Subcutaneous adipose tissue (tissue), 4 donors: ENCODE data around the gene SLC22A4. TPM values are rescaled to one million over a fixed set of nuclear protein-coding genes. Genes with fewer than 3 reads are reported as not detected.

ENCODE experiments used
- CTCF ChIP-seq: fragments of 450-650 bp; IDR thresholded peaks from one replicate; pipeline ENCODE4 v1.5.1; 2016; ENCODE audit warnings: low read depth, mild to moderate bottlenecking, control low read depth, antibody characterized with exemption, moderate library complexity
- total RNA-seq, 4 donors: library from RNA; depleted of rRNA; stranded (reverse); fragments of >200 nt; gene quantifications; one replicate each; pipeline ENCODE4 v1.1.0, GENCODE V29; 2016

SLC22A4 gene
- total RNA-seq, 4 donors from 2014 or later, result 0.33 to 1.2 (median 0.66) TPM; not detected in 1

GRCh38 chr5:132377738-132378137, 83.5 kb downstream of the SLC22A4 start:
- no peak for TF ChIP-seq CTCF

- TF ChIP-seq CTCF, result no peak
These were observed 84.4 kb downstream of the SLC22A4 start for GRCh38 chr5:132378580-132378979.

DNA sequence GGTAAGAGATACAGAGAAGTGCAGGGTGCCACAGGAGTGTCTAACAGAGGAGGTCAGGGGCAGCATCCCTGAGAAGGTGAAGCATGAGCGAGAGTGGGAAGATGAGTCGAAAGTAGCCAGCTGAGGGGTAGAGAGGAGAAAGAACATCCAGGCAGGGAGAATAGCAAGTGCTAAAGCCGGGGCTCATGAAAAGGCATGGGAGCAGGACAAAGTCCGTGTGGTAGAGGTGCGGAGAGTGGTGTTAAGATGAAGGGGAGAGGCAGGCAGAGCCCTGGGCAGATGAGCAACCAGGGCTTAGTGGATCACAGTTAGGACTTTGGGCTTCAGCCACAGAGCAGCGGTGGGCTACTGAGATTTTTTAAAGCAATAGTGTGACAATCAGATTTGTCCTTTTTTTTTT, 85.9 kb downstream of the SLC22A4 start:
- no peak for TF ChIP-seq CTCF

DNA sequence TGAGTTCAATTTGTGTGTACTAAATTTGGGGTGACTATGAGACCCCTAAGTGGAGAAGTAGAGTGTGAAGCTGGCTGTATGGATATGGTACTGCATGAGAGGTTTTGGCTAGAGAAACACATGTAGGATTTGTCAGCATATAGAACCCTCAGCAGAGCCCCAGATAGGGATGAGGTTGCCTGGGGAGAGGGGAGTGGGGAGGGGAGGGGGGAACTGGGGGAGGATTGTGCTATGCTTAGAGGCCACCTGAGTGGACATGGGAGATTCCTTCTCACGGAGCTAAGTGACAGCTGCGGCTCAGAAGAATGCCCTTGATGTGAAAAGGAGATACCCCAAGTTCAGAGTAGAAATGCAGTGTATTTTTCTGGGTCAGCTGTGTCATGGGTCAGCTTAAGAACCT, 86.5 kb downstream of the SLC22A4 start:
- no peak for TF ChIP-seq CTCF

DNA sequence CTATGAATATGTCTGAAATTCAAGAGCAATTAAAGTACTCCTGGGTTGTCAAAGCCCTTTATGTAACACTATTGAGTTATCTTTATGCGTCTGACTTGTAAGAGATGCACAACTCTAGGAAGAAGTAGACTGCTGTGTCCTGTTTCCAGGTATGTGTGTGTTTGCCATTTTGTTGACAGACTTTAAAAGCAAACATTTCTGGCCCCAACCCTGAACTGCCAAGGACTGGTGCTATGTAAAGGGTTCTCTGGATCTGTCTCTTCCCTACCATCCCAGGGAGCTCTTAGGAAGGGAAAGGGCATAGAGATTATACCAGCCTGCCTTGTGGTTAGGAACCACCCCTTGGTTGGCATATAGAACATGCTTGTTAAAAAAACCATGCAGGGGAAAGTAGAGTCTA, 87.4 kb downstream of the SLC22A4 start:
- TF ChIP-seq CTCF, result no peak

DNA sequence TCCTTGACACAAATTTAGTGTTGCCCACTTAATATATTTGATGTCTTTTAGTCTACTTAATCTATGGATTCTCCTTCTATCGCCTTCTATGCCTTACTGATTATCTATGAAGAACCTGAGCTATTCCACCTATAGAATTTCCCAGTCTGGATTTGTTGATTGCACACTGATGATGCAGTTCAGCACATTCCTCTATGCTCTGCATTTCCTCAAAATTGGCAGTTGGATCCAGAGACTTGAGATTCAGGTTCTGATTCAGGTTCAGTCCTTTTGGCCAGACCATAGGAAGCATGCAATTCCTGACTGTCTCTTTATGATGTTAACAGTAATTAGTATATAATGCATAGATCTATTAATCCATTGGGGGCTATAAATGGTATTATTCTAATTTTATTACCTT, 89.1 kb downstream of the SLC22A4 start:
- no peak for TF ChIP-seq CTCF

- no peak for TF ChIP-seq CTCF
These were observed 89.8 kb downstream of the SLC22A4 start for GRCh38 chr5:132383984-132384383.
